Measurements from ENCODE around the gene RNF151.
A peak's percentile ranks its signal among the peaks of the same experiment; 100 is the strongest.

The RNF151 gene

GRCh38 chr16:1941162-1942046, 25.3 kb upstream of the RNF151 start:
- peak overlapping the region; percentile 70 for H3K27ac ChIP-seq
- peak; percentile 42 for TF ChIP-seq CTCF (IDR thresholded peaks at IDR 0.05)
- TF ChIP-seq ZFX (IDR thresholded peaks at IDR 0.05; ENCODE audit: borderline replicate concordance) = no peak

GRCh38 chr16:1942047-1942809, 24.4 kb upstream of the RNF151 start:
- TF ChIP-seq ZFX (IDR thresholded peaks at IDR 0.05; ENCODE audit: borderline replicate concordance) = no peak
- no peak for TF ChIP-seq CTCF (IDR thresholded peaks at IDR 0.05)
- H3K27ac ChIP-seq = peak overlapping the region; percentile 70

GRCh38 chr16:1942810-1943726, 23.6 kb upstream of the RNF151 start, which contains the start of gene MSRB1:
Gene MSRB1 (minus strand): TSS chr16:1943199. CDS start chr16:1943156, 43 bp downstream.
- H3K27ac ChIP-seq = peak within 1 kb of the TSS; percentile 70
- TF ChIP-seq CTCF (IDR thresholded peaks at IDR 0.05) = 0 out of 2 replicates have a peak, but pooled peaks have one; percentile 9
- no peak for TF ChIP-seq ZFX (IDR thresholded peaks at IDR 0.05; ENCODE audit: borderline replicate concordance)

GRCh38 chr16:1944612-1945199, 21.9 kb upstream of the RNF151 start:
- TF ChIP-seq CTCF (IDR thresholded peaks at IDR 0.05) (no peak), ZFX (IDR thresholded peaks at IDR 0.05; ENCODE audit: borderline replicate concordance) (no peak)
- H3K27ac ChIP-seq = no peak overlapping the region

GRCh38 chr16:1945559-1946391, 20.9 kb upstream of the RNF151 start:
- TF ChIP-seq CTCF (IDR thresholded peaks at IDR 0.05) (no peak), ZFX (IDR thresholded peaks at IDR 0.05; ENCODE audit: borderline replicate concordance) (no peak)
- H3K27ac ChIP-seq = no peak overlapping the region
